AG04449 (cell line): Measurements from ENCODE around the gene C16orf89.

Source experiments
- CTCF ChIA-PET: fragments of 350-600 bp; formaldehyde crosslinking; extraction: SDS; loops from one replicate; lab custom pipeline; 2021; ENCODE audit warnings: antibody characterized with exemption; lab: Yijun Ruan, JAX
- POLR2A ChIA-PET: fragments of 400-600, 350-600 bp; formaldehyde crosslinking; extraction: SDS; loops from one replicate; lab custom pipeline; 2020; ENCODE audit warnings: antibody characterized with exemption, inconsistent platforms; lab: Yijun Ruan, JAX
- DNase-seq: peaks from one replicate; pipeline ENCODE4 v3.0.0-alpha.2; 2010; ENCODE audit warnings: low read depth, low spot score
- H3K4me3 ChIP-seq: 2 replicates; pipeline ENCODE4 v1.5.1; 2011; ENCODE audit warnings: low read depth, mild to moderate bottlenecking, control low read depth, low read length
- CTCF ChIP-seq: IDR thresholded peaks from one replicate; pipeline ENCODE4 v1.5.1; 2011; ENCODE audit warnings: mild to moderate bottlenecking, moderate library complexity, low read length, control low read depth, inconsistent platforms; ENCODE audit not compliant: insufficient read depth; ENCODE audit errors: missing control alignments

The C16orf89 gene

DNA sequence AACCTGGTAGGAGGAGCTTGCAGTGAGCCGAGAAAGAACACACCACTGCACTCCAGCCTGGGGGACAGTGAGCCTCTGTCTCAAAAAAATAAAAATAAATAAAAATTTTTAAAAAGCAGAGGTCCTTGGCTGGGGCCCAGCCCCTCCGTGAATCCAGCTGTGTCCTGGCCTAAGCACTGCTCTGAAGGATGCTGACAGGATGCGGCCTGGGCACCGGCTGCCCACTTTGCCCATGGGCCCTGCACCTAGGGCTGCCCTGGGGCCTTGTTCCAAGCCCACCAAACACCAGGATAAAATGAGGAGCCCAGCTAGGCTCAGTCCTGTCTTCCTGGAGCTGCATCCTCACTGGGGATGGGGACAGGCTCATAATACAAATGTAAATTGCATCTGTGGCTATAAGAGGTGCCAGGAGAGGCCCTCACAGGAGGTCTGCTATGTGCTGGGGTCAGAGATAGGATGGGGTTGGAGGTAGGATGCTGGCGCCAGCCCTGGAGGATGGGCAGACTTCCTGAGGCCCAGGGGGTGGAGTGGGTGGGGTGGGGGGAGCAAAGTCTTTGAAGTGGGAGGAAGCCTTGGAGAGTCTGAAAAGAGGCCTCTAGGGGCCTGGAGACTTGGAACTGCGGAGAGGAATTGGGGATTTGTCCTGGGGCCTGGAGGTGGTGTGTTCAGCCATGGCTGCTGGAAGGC is 6.2 kb downstream of the C16orf89 start:
- DNase-seq = no peak
- no peak for TF ChIP-seq CTCF
- POLR2A ChIA-PET = no interaction called here
- CTCF ChIA-PET = interaction anchor here (0.7 to 1.9 kb wide), 3 partner anchors 11 to 33 kb away, joined by 3 to 12 read pairs (median 3); no protein-coding TSS in a partner anchor
- H3K4me3 ChIP-seq = no peak overlapping the region

DNA sequence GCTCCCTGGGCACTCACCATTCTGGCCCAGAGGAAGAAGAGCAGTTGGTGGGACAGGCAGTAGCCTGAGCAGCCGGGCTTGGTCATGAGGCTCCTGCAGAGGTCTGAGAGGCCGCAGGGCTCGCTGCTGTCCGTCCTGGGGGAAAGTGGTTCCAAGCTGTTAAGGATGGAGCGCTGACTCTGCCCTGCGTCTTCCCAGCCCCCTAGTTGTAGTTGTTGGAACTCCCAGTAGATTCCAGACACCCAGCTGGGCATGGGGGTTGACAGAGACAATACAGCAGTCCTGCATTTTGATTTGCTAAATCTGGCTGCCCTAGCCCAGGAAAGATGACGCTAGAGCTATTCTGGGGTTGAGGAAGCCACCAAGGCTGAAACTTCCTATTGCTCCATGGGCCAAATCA is 7.3 kb downstream of the C16orf89 start:
- ChIA-PET POLR2A (no interaction called here), CTCF (interaction anchor here (0.7 to 2.0 kb wide), 7 partner anchors 11 to 34 kb away, joined by 3 to 12 read pairs (median 4); partner anchors contain the start of gene ALG1)
- peak; percentile 37 for TF ChIP-seq CTCF
- H3K4me3 ChIP-seq = no peak overlapping the region
- DNase-seq = no peak

GRCh38 chr16:5056352-5056751 is 9.4 kb downstream of the C16orf89 start:
- TF ChIP-seq CTCF = peak; percentile 36
- CTCF ChIA-PET = interaction anchor here (0.8 to 2.0 kb wide), 3 partner anchors 14 to 61 kb away, joined by 3 to 6 read pairs (median 4); no protein-coding TSS in a partner anchor
- no peak for DNase-seq
- POLR2A ChIA-PET = no interaction called here
- H3K4me3 ChIP-seq = no peak overlapping the region

DNA sequence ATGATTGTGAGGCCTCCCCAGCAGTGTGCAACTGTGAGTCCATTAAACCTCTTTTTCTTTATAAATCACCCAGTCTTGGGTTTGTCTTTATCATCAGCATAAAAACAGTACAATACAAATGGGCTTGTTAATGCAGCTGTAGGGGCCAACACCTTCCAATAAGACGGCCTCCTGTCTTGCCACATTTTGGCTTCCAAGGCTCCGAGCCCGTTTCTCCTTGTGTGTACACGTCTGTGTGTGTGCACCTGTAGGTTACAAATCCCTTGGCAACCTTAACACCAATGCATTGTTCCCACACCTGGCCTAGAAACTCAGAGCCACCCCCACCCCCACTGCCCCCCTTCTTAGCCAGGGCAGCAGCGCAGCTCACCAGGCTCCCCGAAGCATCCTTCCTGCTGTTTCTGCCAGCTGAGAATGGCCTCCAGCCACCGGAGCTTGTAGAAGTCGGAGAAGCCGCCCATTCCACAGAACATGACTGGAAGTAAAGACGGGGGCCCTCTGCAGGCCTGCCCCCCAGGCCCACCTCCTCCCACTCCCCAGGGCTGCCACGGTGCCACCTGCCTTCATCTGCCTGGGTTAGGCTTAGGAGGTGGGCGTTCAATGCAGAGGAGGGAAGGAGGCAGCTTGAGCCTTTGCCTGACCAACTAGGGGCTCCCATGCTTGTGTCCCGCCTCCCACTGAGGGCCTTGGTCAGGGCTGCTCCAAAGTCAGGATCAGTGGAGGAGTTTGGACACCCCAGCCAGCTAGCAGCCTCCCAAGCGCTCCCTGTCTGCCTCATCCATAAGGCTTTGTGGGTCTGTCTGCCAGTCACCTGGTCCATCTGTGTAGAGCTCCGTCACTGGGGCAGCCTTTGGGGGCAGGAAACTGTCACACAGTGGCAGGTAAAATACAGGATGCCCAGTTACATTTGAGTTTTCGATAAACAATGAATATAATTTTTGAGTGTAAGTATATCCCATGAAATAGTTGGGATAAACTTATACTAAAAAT is 10.6 kb downstream of the C16orf89 start:
- CTCF ChIA-PET = no interaction called here
- H3K4me3 ChIP-seq = no peak overlapping the region
- DNase-seq = no peak
- TF ChIP-seq CTCF = no peak
- POLR2A ChIA-PET = no interaction called here

GRCh38 chr16:5046914-5047313 is 18.8 kb downstream of the C16orf89 start:
- ChIA-PET CTCF (no interaction called here), POLR2A (no interaction called here)
- DNase-seq = no peak
- TF ChIP-seq CTCF = no peak
- H3K4me3 ChIP-seq = no peak overlapping the region
